ENCODE results near the gene AKAP5. TPM values are rescaled to one million over a fixed set of nuclear protein-coding genes. Genes with fewer than 3 reads are reported as not detected.

AKAP5 gene
- total RNA-seq, 1 donor from 2014 or later = 1.1 TPM

GRCh38 chr14:64444984-64445845, 20.1 kb upstream of the AKAP5 start:
- H3K27ac Mint-ChIP-seq = peak overlapping the region; percentile 62
- H3K27me3 Mint-ChIP-seq = no peaks in the 10 kb centered on the region

DNA sequence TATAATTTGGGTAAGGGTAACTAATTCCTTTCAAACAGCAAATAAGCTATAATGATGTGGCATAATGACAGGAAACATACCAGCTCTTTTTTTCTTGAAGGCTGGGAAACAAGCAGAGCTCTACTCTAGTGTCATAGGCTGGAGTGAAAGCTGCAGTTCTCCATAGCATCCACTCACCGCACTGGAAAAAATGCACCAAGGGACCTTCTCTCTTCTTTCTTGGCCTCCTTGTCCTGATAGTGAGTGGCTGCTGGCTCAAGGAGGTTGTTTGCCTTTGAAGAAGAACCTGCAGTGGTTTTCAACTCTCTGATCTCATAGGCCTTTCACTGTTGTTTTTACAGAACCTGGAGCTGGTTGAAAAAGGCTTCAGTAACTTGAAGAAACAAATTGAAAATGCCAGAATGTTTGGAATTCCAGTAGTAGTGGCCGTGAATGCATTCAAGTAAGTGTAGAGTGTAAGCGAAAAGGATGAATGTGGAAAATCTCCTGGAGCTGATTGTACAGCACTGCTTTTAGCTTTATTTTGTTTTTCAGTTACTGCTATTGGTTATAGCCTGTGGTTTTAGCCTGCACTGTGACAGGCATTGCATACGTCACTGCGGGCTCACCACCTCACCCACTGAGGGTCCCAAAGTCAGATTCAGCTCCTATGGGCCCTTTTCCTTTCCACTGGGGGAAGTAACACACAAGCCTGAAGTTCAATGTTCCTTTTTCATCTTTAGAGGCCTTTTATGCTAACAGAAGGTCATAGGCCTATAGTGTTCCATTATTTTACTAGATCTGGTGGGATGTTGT, 17.2 kb upstream of the AKAP5 start:
- Mint-ChIP-seq H3K36me3 (ENCODE audit: insufficient read depth) (peaks cover 10% of the 10 kb centered on the region), H3K9me3 (ENCODE audit: low read depth) (no peaks in the 10 kb centered on the region), H3K4me3 (ENCODE audit: low read depth) (no peak overlapping the region), H3K27me3 (no peaks in the 10 kb centered on the region), H3K27ac (no peak overlapping the region), H3K4me1 (ENCODE audit: low read depth) (no peaks in the 10 kb centered on the region)
- DNase-seq (ENCODE audit: low spot score, unreplicated experiment) = no peak
- TF ChIP-seq, protein P1, sequence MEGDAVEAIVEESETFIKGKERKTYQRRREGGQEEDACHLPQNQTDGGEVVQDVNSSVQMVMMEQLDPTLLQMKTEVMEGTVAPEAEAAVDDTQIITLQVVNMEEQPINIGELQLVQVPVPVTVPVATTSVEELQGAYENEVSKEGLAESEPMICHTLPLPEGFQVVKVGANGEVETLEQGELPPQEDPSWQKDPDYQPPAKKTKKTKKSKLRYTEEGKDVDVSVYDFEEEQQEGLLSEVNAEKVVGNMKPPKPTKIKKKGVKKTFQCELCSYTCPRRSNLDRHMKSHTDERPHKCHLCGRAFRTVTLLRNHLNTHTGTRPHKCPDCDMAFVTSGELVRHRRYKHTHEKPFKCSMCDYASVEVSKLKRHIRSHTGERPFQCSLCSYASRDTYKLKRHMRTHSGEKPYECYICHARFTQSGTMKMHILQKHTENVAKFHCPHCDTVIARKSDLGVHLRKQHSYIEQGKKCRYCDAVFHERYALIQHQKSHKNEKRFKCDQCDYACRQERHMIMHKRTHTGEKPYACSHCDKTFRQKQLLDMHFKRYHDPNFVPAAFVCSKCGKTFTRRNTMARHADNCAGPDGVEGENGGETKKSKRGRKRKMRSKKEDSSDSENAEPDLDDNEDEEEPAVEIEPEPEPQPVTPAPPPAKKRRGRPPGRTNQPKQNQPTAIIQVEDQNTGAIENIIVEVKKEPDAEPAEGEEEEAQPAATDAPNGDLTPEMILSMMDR (IDR thresholded peaks at IDR 0.05; ENCODE audit: unreplicated experiment) = no peak

More at GRCh38 chr14:64444984-64445845, 20.1 kb upstream of the AKAP5 start:
- Mint-ChIP-seq H3K9me3 (ENCODE audit: low read depth) (no peaks in the 10 kb centered on the region), H3K36me3 (ENCODE audit: insufficient read depth) (peaks cover 15% of the 10 kb centered on the region), H3K4me3 (ENCODE audit: low read depth) (no peak overlapping the region), H3K4me1 (ENCODE audit: low read depth) (no peaks in the 10 kb centered on the region)
- DNase-seq (ENCODE audit: low spot score, unreplicated experiment) = no peak
- TF ChIP-seq, protein P1 (IDR thresholded peaks at IDR 0.05; ENCODE audit: unreplicated experiment) = no peak

GRCh38 chr14:64450255-64450654, 15.0 kb upstream of the AKAP5 start:
- H3K4me1 Mint-ChIP-seq (ENCODE audit: low read depth) = no peaks in the 10 kb centered on the region
- H3K4me3 Mint-ChIP-seq (ENCODE audit: low read depth) = no peak overlapping the region
- no peaks in the 10 kb centered on the region for H3K9me3 Mint-ChIP-seq (ENCODE audit: low read depth)
- DNase-seq (ENCODE audit: low spot score, unreplicated experiment) = no peak
- no peak overlapping the region for H3K27ac Mint-ChIP-seq
- no peaks in the 10 kb centered on the region for H3K27me3 Mint-ChIP-seq
- TF ChIP-seq, protein P1 (IDR thresholded peaks at IDR 0.05; ENCODE audit: unreplicated experiment) = no peak
- H3K36me3 Mint-ChIP-seq (ENCODE audit: insufficient read depth) = peaks cover 8% of the 10 kb centered on the region

DNA sequence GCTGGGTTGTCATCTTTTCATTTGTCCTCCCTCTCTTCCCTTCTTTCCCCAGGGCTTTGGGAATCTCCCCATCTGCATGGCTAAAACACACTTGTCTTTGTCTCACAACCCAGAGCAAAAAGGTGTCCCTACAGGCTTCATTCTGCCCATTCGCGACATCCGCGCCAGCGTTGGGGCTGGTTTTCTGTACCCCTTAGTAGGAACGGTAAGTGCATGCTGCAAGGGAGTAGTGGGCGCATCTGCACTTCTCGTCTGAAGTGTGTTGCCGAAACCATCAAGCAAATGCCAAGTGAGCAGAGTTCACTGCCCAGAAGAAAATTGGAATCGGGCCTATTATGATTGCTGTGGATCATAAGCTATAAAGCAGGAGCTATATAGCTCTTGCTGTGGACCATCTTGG, 10.6 kb upstream of the AKAP5 start:
- no peaks in the 10 kb centered on the region for H3K27me3 Mint-ChIP-seq
- TF ChIP-seq, protein P1 (IDR thresholded peaks at IDR 0.05; ENCODE audit: unreplicated experiment) = no peak
- no peaks in the 10 kb centered on the region for H3K4me1 Mint-ChIP-seq (ENCODE audit: low read depth)
- H3K4me3 Mint-ChIP-seq (ENCODE audit: low read depth) = no peak overlapping the region
- peaks cover 9% of the 10 kb centered on the region for H3K36me3 Mint-ChIP-seq (ENCODE audit: insufficient read depth)
- no peak for DNase-seq (ENCODE audit: low spot score, unreplicated experiment)
- H3K27ac Mint-ChIP-seq = no peak overlapping the region
- no peaks in the 10 kb centered on the region for H3K9me3 Mint-ChIP-seq (ENCODE audit: low read depth)

GRCh38 chr14:64459405-64460136, 5.7 kb upstream of the AKAP5 start:
- H3K9me3 Mint-ChIP-seq (ENCODE audit: low read depth) = no peaks in the 10 kb centered on the region
- H3K27ac Mint-ChIP-seq = no peak overlapping the region
- no peaks in the 10 kb centered on the region for H3K4me1 Mint-ChIP-seq (ENCODE audit: low read depth)
- DNase-seq (ENCODE audit: low spot score, unreplicated experiment) = no peak
- no peaks in the 10 kb centered on the region for H3K27me3 Mint-ChIP-seq
- TF ChIP-seq, protein P1 (IDR thresholded peaks at IDR 0.05; ENCODE audit: unreplicated experiment) = no peak
- H3K4me3 Mint-ChIP-seq (ENCODE audit: low read depth) = no peak overlapping the region
- H3K36me3 Mint-ChIP-seq (ENCODE audit: insufficient read depth) = peaks cover 7% of the 10 kb centered on the region

Data from progenitor cell of endocrine pancreas (in vitro differentiated cells).